OCI-LY7 (cell line): ENCODE measurements around the gene PPP1R27.

Source experiments
- CTCF ChIP-seq: fragments of 200-600 bp; sonication (generic); conservative IDR thresholded peaks from 2 replicates; pipeline ENCODE4 v1.5.1; 2014; ENCODE audit warnings: mild to moderate bottlenecking, antibody characterized with exemption, low read length, moderate library complexity, mixed read lengths
- EZH2phosphoT487 ChIP-seq: fragments of 200-600 bp; sonication (generic); IDR thresholded peaks from 2 replicates; pipeline ENCODE4 v1.6.1; 2018; ENCODE audit warnings: low read depth, borderline replicate concordance, mild to moderate bottlenecking, mixed run types, antibody characterized with exemption, low read length, moderate library complexity, mixed read lengths

- no peak for TF ChIP-seq CTCF
- no peak for TF ChIP-seq EZH2phosphoT487
Measured at GRCh38 chr17:81868674-81869220, 33.9 kb upstream of the PPP1R27 start.
